ENCODE data around the gene P3H2. TPM values are rescaled to one million over a fixed set of nuclear protein-coding genes. Genes with fewer than 3 reads are reported as not detected.

The P3H2 gene
- total RNA-seq, 1 experiment from 2014 or later: 102 TPM

- in situ Hi-C loops (cut with HindIII; ENCODE audit: low sequenced_read_pairs): no loop called here
- DNase-seq (ENCODE audit: low spot score): no peak
Observed at GRCh38 chr3:190005343-190006113, 115.2 kb downstream of the P3H2 start.

- in situ Hi-C loops (cut with HindIII; ENCODE audit: low sequenced_read_pairs): no loop called here
- DNase-seq (ENCODE audit: low spot score): no peak
Observed at GRCh38 chr3:190004656-190005055, 116.0 kb downstream of the P3H2 start.

- in situ Hi-C loops (cut with HindIII; ENCODE audit: low sequenced_read_pairs): no loop called here
- DNase-seq (ENCODE audit: low spot score): no peak
Observed at GRCh38 chr3:190003681-190004123, 117.0 kb downstream of the P3H2 start.

GRCh38 chr3:190003068-190003467, 117.6 kb downstream of the P3H2 start:
- no peak for DNase-seq (ENCODE audit: low spot score)
- in situ Hi-C loops (cut with HindIII; ENCODE audit: low sequenced_read_pairs): no loop called here

GRCh38 chr3:190001426-190001825, 119.3 kb downstream of the P3H2 start:
- in situ Hi-C loops (cut with HindIII; ENCODE audit: low sequenced_read_pairs): no loop called here
- DNase-seq (ENCODE audit: low spot score): no peak

- in situ Hi-C loops (cut with HindIII; ENCODE audit: low sequenced_read_pairs): no loop called here
- DNase-seq (ENCODE audit: low spot score): no peak
Observed at GRCh38 chr3:190000861-190001196, 119.9 kb downstream of the P3H2 start.

- DNase-seq (ENCODE audit: low spot score): no peak
- in situ Hi-C loops (cut with HindIII; ENCODE audit: low sequenced_read_pairs): no loop called here
Observed at GRCh38 chr3:190000187-190000860, 120.4 kb downstream of the P3H2 start.

GRCh38 chr3:189999718-190000117, 121.0 kb downstream of the P3H2 start:
- in situ Hi-C loops (cut with HindIII; ENCODE audit: low sequenced_read_pairs): no loop called here
- DNase-seq (ENCODE audit: low spot score): no peak

- in situ Hi-C loops (cut with HindIII; ENCODE audit: low sequenced_read_pairs): no loop called here
- no peak for DNase-seq (ENCODE audit: low spot score)
Observed at GRCh38 chr3:189995129-189995528, 125.6 kb downstream of the P3H2 start.

- no peak for DNase-seq (ENCODE audit: low spot score)
- in situ Hi-C loops (cut with HindIII; ENCODE audit: low sequenced_read_pairs): no loop called here
Observed at GRCh38 chr3:189990826-189991225, 129.9 kb downstream of the P3H2 start.

GRCh38 chr3:189988854-189989253, 131.8 kb downstream of the P3H2 start:
- in situ Hi-C loops (cut with HindIII; ENCODE audit: low sequenced_read_pairs): no loop called here
- no peak for DNase-seq (ENCODE audit: low spot score)

- DNase-seq (ENCODE audit: low spot score): no peak
- in situ Hi-C loops (cut with HindIII; ENCODE audit: low sequenced_read_pairs): no loop called here
Observed at GRCh38 chr3:189988322-189988721, 132.4 kb downstream of the P3H2 start.

GRCh38 chr3:189985948-189986347, 134.7 kb downstream of the P3H2 start:
- in situ Hi-C loops (cut with HindIII; ENCODE audit: low sequenced_read_pairs): no loop called here
- DNase-seq (ENCODE audit: low spot score): no peak

- DNase-seq (ENCODE audit: low spot score): no peak
- in situ Hi-C loops (cut with HindIII; ENCODE audit: low sequenced_read_pairs): no loop called here
Observed at GRCh38 chr3:189983612-189984011, 137.1 kb downstream of the P3H2 start.

- in situ Hi-C loops (cut with HindIII; ENCODE audit: low sequenced_read_pairs): no loop called here
- DNase-seq (ENCODE audit: low spot score): no peak
Observed at GRCh38 chr3:189982321-189982945, 138.3 kb downstream of the P3H2 start.

GRCh38 chr3:189981668-189982067, 139.0 kb downstream of the P3H2 start:
- in situ Hi-C loops (cut with HindIII; ENCODE audit: low sequenced_read_pairs): no loop called here
- DNase-seq (ENCODE audit: low spot score): no peak

- no peak for DNase-seq (ENCODE audit: low spot score)
- in situ Hi-C loops (cut with HindIII; ENCODE audit: low sequenced_read_pairs): no loop called here
Observed at GRCh38 chr3:189978753-189979152, 141.9 kb downstream of the P3H2 start.

GRCh38 chr3:189977174-189977573, 143.5 kb downstream of the P3H2 start:
- in situ Hi-C loops (cut with HindIII; ENCODE audit: low sequenced_read_pairs): no loop called here
- no peak for DNase-seq (ENCODE audit: low spot score)

GRCh38 chr3:189975391-189975990, 145.2 kb downstream of the P3H2 start:
- DNase-seq (ENCODE audit: low spot score): no peak
- in situ Hi-C loops (cut with HindIII; ENCODE audit: low sequenced_read_pairs): no loop called here

- in situ Hi-C loops (cut with HindIII; ENCODE audit: low sequenced_read_pairs): loop anchor here (25.0 kb wide), 1 partner anchor 113 kb away; no protein-coding TSS in a partner anchor
- DNase-seq (ENCODE audit: low spot score): no peak
Observed at GRCh38 chr3:189974359-189974758, 146.3 kb downstream of the P3H2 start.
